SW 1271 (cell line): ENCODE results near the gene DPY30.
"Not testable (repeated sequence)": the region's sequence is repeated elsewhere in the genome, so short reads cannot be mapped to it uniquely, and the experiment has no call there.

Source experiments
- DNase-seq, 2 experiments: peaks; one replicate each; lab custom pipeline; 2025; lab: John Stamatoyannopoulos, UW

Gene DPY30

DNA sequence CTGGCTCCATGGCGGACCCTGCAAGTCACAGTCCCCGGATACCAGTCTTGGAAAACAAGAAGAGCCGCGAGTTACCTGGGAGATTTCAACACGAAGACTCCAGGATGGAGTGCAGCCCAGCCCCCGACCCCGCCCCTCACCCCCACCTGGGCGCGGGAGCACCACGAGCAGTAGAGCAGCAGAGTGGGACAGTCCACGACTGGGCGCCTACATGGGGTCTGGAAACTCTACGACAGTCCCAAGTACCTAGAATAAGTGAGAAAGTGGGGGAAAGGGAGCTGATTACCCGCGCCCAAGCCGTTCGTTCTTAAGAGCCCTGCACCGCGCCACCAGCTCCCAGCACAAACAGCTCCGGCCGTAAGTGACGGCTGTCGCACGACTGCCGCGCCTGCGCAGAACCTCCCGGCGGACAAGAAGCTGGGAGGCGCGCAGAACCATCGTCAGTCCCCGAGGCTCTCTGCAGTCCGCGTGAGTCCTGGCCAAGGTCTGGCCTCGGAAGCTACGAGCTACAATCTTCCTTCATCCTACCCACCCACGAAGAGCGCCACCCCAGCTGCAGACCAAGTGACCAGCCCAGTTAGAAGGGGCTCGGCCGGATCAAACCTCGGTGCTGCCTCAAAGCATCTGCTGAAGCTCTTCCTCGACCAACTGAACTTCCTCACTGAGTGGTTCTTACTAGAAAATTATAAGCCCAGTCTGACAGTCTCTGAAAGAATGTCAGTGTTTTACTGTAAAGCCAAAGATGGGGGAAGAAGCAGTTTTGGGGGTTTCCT is at the start of gene DPY30:
Gene DPY30, minus strand, starts transcription at position 359 of the 773 bp plus-strand sequence. Its CDS starts 349 bp downstream, at position 10.
- DNase-seq = peak; percentile 90 to 95

DNA sequence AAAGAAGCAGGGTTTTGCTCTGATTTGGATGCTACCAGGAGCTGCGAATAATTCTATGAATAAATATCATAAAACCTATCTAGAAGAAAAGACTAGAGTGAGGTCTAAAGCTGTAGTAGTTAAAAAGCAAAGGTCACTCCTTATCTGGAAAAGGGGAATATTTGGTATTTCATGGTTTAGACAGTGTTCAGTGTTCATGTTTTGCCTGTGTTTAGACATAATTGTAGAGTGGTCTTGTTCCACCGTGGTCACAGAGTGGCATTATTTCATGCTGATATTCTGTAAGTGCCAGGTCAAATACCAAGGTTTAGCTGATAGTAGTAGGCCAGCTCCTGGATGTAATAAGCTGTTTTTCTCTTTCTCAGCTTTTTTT is 34.5 kb upstream of the DPY30 start:
- DNase-seq = no peak

DNA sequence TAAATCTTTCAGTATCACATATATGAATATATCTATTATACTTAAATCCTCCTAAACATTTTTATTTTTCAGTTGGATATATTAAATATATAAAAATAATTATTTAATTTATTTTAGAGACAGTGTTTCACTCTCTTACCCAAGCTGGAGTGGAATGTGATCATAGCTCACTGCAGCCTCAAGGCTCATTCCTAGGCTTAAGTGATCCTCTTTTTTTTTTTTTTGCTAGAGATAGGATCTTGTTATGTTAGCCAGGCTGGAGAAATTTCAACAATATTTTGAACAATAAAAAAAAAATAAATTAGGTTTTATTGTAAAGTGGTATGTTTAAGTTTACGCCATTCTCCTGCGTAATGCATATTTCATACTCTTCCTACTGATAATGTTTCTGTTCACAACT is 27.9 kb upstream of the DPY30 start:
- DNase-seq = no peak

DNA sequence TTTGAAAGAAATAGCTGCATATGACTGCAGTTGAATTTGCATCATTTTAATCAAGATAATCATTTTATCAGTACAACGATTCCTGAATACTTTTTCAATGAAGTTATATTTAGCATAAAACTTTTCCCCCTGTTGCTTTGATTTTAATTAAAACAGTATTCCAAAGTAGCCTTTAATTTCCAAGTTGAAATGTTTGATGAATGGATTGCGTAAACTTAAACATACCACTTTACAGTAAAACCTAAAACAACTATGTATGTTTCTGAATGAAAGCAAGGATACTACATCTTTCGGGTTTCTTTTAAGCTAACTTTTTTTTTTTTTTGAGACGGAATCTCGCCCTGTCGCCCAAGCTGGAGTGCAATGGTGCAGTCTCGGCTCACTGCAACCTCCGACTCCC is 25.1 kb upstream of the DPY30 start:
- no peak for DNase-seq

DNA sequence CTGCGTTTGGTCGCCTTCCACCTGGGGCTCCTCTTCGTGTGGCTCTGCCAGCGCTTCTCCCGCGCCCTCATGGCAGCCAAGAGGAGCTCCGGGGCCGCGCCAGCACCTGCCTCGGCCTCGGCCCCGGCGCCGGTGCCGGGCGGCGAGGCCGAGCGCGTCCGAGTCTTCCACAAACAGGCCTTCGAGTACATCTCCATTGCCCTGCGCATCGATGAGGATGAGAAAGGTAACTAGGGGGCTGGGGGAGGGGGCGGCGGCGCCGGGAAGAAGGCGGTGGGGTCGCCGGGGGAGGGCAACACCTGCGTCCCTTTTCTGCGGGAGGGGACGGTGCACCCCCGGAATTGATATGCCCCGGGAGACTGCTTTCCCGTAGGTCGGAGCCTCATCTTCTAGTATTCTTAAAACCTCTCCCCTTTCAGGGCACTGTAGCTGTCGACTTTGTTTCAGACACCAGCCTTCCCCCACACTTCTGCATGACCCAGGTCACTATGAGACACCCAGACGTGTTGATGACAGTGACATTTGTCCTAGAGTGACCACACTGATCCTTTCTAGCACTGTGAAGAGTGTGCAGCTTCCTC is 24.5 kb upstream of the DPY30 start:
- peak in 1 of 2 experiments; percentile 35 for DNase-seq

DNA sequence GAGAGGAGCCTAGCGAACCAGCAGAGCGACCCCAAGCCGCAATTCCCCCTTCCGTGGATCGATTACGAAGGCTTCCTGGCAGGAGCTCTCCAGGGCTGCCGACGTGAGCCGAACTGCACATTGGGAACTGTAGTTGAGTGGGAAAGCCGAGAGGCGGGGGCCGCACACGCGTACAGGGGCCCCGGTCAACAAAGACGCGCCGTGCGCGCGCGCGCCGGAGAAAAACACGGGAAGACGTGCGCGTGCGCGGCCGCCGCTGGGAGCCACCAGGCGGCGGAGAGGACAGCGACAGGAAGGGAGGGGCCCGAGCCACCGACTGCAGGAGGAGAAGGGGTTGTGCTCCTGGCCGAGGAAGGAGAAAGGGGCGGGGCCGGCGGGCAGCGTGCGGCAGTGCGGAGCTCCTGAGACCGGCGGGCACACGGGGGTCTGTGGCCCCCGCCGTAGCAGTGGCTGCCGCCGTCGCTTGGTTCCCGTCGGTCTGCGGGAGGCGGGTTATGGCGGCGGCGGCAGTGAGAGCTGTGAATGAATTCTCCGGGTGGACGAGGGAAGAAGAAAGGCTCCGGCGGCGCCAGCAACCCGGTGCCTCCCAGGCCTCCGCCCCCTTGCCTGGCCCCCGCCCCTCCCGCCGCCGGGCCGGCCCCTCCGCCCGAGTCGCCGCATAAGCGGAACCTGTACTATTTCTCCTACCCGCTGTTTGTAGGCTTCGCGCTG is 23.9 kb upstream of the DPY30 start, which contains the start of gene SPAST:
Gene SPAST, plus strand, starts transcription at position 247 of the 711 bp plus-strand sequence. Its CDS starts 276 bp downstream, at position 523.
- DNase-seq = peak; percentile 95 to 100

DNA sequence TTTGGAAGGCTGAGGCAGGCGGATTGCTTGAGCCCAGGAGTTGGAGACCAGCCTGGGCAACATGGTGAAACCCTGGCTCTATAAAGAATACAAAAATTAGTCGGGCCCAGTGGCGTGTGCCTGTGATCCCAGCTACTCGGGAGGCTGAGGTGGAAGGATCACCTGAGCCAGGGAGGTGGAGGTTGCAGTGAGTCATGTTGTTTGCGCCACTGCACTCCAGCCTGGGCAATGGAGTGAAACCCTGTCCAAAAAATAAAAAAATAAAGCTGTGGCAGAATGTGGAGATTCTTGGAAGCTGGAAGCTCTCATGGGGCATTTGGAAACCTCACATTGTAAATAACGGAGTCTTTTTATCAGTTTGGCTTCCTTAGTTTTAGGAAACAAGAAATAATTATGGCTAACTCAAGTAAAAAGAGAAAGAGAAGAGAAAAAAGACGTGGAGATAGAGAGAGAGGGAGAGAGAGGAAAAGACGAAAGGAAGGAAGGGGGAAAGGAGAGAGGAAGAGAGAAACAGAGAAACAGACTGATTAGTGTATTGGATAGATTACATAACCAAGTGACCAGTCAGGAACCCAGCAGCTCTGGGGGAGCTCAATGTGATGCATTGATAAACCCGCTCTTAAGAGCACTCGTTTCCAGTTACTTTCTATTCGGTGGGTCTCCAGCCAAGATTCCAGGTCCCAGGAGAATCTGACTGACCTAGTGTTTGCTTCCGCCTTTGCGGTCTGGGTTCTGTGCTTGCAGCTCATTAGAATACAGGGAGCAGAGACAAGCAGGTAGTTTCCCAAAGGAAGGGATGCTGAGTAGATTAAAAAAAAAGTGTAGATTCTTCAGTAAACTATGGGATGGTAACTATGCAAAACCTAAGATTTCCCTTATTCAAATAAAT is 22.6 kb upstream of the DPY30 start:
- no peak for DNase-seq

DNA sequence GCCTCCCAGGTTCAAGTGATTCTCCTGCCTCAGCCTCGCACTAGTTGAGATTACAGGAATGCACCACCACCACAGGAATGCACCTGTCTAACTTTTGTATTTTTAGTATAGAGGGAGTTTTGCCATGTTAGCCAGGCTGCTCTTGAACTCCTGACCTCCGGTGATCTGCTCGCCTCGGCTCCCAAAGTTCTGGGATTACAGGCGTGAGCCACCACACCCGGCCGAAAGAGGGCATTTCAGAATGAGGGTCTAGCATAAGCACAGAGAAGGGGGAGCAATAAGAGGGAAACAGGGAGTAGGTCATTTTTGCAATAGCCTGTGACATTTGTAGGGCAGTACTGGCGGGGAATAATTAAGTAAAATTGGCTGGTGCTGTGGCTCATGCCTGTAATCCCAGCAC is 21.8 kb upstream of the DPY30 start:
- no peak for DNase-seq

DNA sequence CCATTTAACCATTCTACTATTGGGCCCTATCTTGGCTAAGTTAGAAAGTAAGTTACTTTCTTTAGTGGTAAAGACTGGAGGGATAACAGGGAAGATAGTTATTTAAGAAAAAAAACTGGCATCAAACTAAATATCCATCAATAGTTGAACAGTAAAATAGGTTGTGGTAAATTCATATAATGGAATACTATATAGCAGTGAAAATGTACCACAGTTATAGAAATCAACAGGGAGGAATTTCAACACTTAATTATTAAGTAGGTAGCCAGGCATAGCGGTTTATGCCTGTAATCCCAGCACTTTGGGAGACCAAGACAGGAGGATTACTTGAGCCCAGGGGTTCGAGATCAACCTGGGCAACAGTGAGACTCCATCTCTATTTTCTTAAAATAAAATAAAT is 20.7 kb upstream of the DPY30 start:
- DNase-seq = no peak

DNA sequence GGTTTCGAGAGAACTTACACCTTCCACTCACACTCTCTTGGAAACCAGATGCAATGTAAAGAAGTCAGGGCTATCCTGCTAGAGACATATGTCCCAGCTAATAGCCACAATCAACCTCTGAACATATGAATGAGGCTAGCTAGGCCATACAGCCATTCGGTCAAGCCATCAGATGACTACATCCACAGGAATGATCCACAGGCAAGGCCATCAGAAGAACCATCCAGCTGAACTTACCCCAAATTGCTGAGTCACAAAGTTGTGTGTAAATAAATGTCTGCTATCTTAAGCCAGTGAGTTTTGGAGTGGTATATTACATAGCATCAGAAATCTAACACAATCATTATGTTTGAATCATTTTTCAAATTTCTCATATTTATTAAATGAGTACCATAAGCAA is 18.5 kb upstream of the DPY30 start:
- no peak for DNase-seq

DNA sequence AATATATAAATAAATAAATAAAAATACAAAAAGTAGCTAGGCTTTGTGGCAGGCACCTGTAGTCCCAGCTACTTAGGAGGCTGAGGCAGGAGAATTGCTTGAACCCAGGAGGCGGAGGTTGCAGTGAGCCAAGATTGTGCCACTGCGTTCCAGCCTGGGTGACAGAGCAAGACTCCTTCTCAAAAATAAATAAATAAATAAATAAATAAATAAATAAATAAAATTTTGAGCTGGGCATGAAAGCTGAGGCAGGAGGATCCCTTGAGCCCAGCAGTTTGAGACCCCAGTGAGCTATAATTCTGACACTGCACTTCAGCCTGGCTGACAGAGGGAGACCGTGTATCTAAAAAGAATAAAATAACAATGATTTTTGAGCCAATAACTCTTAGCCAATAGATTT is 15.0 kb upstream of the DPY30 start:
- DNase-seq = not testable (repeated sequence)

DNA sequence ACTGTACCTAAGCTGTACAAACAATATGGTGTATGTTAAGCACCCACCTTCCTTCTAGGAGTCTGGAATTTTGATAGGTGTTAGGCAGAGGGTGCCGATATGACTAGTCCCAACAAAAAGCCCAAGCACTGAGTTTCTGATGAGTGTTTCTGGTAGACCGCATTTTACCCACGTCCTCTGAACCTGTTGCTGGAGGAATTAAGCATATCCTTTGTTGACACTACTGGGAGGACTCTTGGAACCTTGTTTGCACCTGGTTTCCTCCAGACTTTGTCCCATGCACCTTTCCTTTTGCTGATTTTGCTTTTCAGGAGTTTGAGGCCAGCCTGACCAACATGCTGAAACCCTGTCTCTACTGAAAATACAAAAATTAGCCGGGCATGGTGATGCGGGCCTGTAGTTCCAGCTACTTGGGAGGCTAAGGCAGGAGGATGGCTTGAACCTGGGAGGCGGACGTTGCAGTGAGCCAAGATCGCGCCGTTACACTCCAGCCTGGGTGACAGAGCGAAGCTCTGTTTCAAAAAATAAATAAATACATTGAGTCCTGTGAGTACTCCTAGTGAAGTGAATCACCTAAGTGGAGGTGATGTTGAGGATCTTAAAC is 12.3 kb upstream of the DPY30 start:
- no peak for DNase-seq

DNA sequence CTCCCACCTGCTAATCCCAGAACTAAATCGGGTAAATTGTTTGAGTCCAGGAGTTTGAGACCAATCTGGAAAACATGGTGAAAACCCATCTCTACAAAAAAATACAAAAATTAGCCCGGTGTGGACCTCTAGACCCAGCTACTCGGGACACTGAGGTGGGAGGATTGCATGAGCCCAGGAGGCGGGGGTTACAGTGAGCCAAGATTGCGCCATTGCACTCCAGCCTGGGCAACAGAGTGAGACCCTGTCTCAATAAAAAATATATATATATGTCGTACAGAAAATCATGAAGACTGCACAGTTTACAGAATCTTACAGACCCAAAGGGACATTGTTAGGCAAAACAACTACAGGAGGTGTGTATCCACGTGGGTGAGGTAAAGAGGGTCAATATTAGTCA is 4.0 kb upstream of the DPY30 start:
- DNase-seq = no peak

DNA sequence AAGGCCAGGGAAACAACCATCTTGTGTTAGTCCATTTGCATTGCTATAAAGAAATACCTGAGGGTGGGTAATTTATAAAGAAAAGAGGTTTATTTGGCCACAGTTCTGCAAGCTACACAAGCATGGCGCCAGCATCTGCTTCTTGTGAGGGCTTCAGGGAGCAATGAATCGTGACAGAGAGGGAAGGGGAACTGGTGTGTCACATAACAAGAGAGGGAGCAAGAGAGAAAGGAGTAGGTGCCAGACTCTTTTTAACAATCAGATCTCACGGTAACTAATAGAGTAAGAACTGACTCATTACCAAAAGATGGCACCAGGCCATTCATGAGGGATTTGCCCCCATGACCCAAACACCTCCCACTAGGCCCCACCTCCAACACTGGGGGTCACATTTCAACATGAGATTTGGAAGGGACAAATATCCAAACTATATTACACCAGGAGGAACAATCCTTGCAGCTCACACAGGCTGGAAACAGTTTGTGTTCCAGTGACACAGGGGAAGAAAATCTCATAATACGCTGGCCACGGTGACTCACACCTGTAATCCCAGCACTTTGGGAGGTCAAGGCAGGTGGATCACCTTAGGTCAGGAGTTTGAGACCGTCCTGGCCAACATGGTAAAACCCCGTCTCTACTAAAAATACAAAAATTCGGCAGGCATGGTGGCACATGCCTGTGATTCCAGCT is 5.3 kb downstream of the DPY30 start:
- DNase-seq = not testable (repeated sequence)

DNA sequence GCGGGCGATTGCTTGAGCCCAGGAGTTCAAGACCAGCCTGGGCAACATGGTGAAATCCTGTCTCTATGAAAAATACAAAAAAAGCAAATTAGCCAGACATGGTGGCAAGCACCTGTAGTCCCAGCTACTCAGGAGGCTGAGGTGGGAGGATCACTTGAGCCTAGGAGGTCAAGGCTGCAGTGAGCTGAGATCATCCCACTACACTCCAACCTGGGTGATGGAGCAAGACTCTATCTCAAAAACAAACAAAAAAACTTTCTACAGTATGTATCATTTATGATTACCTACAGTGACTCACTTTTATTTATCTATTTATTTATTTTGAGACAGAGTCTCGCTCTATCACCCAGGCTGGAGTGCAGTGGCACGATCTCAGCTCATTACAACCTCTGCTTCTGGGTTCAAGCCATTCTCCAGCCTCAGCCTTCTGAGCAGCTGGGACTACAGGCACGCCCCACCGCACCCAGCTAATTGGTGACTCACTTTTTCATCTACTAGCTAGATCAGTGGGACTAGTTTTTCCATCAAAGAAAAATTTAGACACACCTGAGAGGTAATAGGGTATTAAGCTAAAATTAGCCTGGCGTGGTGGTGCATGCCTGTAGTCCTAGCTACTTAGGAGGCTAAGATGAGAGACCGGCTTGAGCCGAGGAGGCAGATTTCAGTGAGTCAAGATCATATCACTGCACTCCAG is 20.7 kb downstream of the DPY30 start:
- not testable (repeated sequence) for DNase-seq

DNA sequence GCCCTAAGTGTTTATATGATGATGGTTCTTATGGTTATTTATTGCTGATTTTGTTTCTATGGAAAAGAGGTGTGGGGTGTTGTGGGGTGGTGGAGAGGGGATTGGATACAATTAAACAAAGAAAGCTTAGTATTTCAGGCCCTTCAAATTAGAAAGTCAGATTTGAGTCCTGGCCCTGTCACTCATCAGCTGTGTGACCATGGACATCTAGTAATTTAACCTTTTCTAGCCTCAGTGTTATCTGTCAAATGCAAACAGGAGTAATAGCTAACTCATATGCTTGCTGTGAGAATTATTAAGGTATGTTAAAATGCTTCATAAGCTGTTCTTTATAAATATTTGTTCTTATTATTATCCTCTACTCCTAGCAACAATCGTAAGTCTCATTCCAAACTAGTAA is 26.7 kb downstream of the DPY30 start:
- no peak for DNase-seq

DNA sequence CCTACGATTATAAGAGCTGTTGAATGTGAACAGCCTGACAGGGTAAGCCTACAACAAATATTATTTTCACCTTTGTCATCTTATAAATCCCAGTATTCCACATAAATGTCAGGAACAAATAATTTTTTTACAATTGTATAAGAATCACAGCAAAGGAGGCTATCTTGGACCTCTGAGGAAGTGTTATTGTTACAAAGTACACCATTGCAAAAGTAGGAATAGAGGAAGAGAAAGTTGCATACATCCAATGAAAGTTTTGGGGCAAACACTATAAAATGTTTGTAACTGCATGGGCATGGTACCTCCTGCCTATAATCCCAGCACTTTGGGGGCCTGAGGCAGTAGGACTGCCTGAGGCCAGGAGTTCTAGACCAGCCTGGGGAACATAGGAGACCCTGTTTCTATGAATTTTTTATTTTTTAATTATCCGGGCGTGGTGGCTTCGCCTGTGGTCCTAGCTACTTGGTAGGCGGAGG is 28.1 kb downstream of the DPY30 start:
- no peak for DNase-seq

DNA sequence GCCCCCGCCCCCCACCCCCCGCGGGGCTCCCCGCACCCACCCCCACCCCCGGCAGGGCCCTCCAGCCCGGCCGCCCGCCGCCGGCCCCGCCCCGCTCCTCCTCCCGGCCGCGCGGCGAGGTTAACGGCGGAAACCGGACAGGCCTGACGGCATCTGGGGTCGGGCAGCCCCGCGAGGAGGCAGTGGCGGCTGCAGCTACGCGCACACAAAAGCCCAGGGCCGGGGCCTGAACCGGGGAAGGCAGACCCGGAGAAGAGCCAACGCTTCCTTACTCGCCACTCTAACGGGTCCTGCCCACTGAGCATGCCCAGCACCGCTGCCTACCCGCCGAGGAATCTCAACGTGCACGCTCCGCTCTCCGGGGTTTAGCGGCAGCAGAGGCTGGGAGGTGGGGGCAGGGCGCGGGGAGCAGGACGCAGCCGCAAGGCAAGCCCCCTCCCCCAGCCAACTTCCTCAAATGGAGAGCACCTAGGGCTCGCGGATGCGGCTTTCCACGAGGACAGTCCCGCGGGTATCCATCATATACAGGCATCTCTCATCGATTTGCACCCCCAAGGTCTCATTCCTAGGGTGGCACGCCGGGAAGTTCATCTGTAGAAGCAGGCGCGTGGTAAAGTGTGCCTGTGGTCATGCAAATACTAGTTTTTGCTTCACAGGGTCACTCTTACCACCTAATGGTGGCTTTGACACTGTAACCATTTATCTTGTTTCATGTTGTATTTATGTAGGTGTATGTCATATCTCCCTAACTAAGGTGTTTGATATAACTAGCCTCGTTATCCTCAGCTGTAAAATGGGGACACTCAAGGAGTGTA is 28.7 kb downstream of the DPY30 start, which contains the start of gene MEMO1:
Gene MEMO1, minus strand, starts transcription at position 339 of the 815 bp plus-strand sequence. CDS start 761 bp downstream, outside the sequence.
- DNase-seq = peak; percentile 93

DNA sequence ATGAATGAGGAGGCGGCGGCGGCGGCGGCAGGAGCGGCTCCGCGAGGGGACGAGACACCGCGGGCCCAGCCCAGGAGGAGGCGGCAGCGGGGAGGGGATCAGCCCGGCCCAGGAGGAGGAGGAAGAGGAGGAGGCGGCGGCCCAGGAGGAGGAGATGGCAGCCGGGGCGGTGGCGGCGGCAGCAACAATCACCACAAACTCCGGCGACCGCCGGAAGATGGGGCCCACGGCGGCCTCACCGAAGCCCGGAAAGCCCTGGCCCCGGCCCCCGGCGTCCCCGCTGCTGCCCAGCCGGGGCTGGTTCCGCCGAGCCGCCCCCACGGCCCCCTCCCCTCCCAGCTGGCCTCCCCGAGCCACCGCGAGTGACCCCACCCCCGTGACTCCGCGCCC is 29.3 kb downstream of the DPY30 start:
- peak in 1 of 2 experiments; percentile 58 for DNase-seq
